BJ (cell line): ENCODE data around the gene CCDC154. TPM values are rescaled to one million over a fixed set of nuclear protein-coding genes. Genes with fewer than 3 reads are reported as not detected.

Experiments
- CTCF ChIA-PET: fragments of 350-600 bp; formaldehyde crosslinking; extraction: SDS; loops from one replicate; lab custom pipeline; 2021; ENCODE audit warnings: antibody characterized with exemption, inconsistent platforms; lab: Yijun Ruan, JAX
- POLR2A ChIA-PET: fragments of 300-600 bp; sonication (Branson Sonifier 250); formaldehyde crosslinking; extraction: SDS; loops from one replicate; lab custom pipeline; 2021; ENCODE audit warnings: antibody characterized with exemption; lab: Charles Lee
- DNase-seq: peaks from one replicate; pipeline ENCODE4 v3.0.0-alpha.2; 2011; ENCODE audit warnings: low read depth
- H3K27me3 ChIP-seq: 2 replicates; pipeline ENCODE4 v1.6.0; 2011; ENCODE audit warnings: low read length; ENCODE audit not compliant: control insufficient read depth, insufficient read depth
- H3K36me3 ChIP-seq: 2 replicates; pipeline ENCODE4 v1.5.1; 2011; ENCODE audit warnings: low read length; ENCODE audit not compliant: control insufficient read depth, insufficient read depth
- H3K4me3 ChIP-seq: 2 replicates; pipeline ENCODE4 v1.5.1; 2011; ENCODE audit warnings: low read depth, mild to moderate bottlenecking, control low read depth, low read length
- CTCF ChIP-seq: IDR thresholded peaks from 2 replicates; pipeline ENCODE4 v1.5.1; 2011; ENCODE audit warnings: low read depth, mild to moderate bottlenecking, control low read depth, inconsistent platforms, low read length, moderate library complexity; ENCODE audit not compliant: insufficient read depth
- polyA plus RNA-seq: library from polyadenylated mRNA; depleted of rRNA; stranded (reverse); fragments of >200 nt; gene quantifications from 2 replicates; pipeline ENCODE4 v1.2.3, GENCODE V29; 2011

Gene CCDC154
- polyA plus RNA-seq, 1 experiment, result 0.04 TPM

GRCh38 chr16:1475552-1476114 is 31.3 kb upstream of the CCDC154 start:
- Histone ChIP-seq H3K27me3 (no peaks in the 10 kb centered on the region), H3K36me3 (no peaks in the 10 kb centered on the region), H3K4me3 (peak overlapping the region; percentile 69)
- no peak for DNase-seq
- POLR2A ChIA-PET, result no interaction called here
- no peak for TF ChIP-seq CTCF
- CTCF ChIA-PET, result no interaction called here

GRCh38 chr16:1474796-1475551 is 30.6 kb upstream of the CCDC154 start, which contains the start of gene CLCN7:
TSS of gene CLCN7 (minus strand) at chr16:1475028. CDS start at chr16:1474974, 54 bp downstream.
- CTCF ChIA-PET, result no interaction called here

GRCh38 chr16:1474082-1474795 is 29.9 kb upstream of the CCDC154 start:
- CTCF ChIA-PET, result interaction anchor here (0.7 kb wide), 1 partner anchor 1112 kb away, joined by 3 read pairs; no protein-coding TSS in a partner anchor
- TF ChIP-seq CTCF, result no peak
- Histone ChIP-seq H3K27me3 (no peaks in the 10 kb centered on the region), H3K4me3 (peak overlapping the region; percentile 69), H3K36me3 (no peaks in the 10 kb centered on the region)
- no peak for DNase-seq
- POLR2A ChIA-PET, result no interaction called here

More at GRCh38 chr16:1474796-1475551, 30.6 kb upstream of the CCDC154 start, which contains the start of gene CLCN7:
- POLR2A ChIA-PET, result no interaction called here
- H3K36me3 ChIP-seq, result no peaks in the 10 kb centered on the region
- no peaks in the 10 kb centered on the region for H3K27me3 ChIP-seq
- peak; percentile 18 for DNase-seq
- H3K4me3 ChIP-seq, result peak within 1 kb of the TSS; percentile 69
- TF ChIP-seq CTCF, result no peak

- H3K4me3 ChIP-seq, result no peak overlapping the region
- H3K27me3 ChIP-seq, result no peaks in the 10 kb centered on the region
- no peaks in the 10 kb centered on the region for H3K36me3 ChIP-seq
- POLR2A ChIA-PET, result no interaction called here
- no peak for DNase-seq
- TF ChIP-seq CTCF, result no peak
- CTCF ChIA-PET, result no interaction called here
These were observed 28.6 kb upstream of the CCDC154 start for GRCh38 chr16:1472974-1473373.
